SU-DHL-6 (cell line): ENCODE data around the gene PRICKLE2.

ENCODE experiments used
- H2AFZ ChIP-seq: fragments of 200-600 bp; sonication (generic); 2 replicates; pipeline ENCODE4 v1.6.1; 2014; ENCODE audit warnings: low read depth, mild to moderate bottlenecking, moderate library complexity, mixed read lengths, antibody characterized with exemption, low read length; ENCODE audit not compliant: severe bottlenecking
- H3F3A ChIP-seq: fragments of 200-600 bp; shearing (Covaris generic); 2 replicates; pipeline ENCODE4 v1.6.0; 2016; ENCODE audit warnings: antibody characterized with exemption, mild to moderate bottlenecking; ENCODE audit not compliant: insufficient read depth
- H3K27ac ChIP-seq: fragments of 200-600 bp; sonication (generic); 2 replicates; pipeline ENCODE4 v1.5.1; 2016; ENCODE audit warnings: low read depth, mild to moderate bottlenecking, low read length, moderate library complexity, mixed read lengths
- H3K27me3 ChIP-seq: fragments of 200-600 bp; sonication (generic), shearing (Covaris generic); 2 replicates; pipeline ENCODE4 v1.6.0; 2014; ENCODE audit warnings: mild to moderate bottlenecking, low read length
- H3K36me3 ChIP-seq: fragments of 200-600 bp; sonication (generic); 2 replicates; pipeline ENCODE4 v1.6.1; 2014; ENCODE audit warnings: mild to moderate bottlenecking, low read length, mixed read lengths
- H3K4me2 ChIP-seq: fragments of 300-600, 200-600 bp; shearing (Covaris generic), sonication (generic); 2 replicates; pipeline ENCODE4 v1.6.0; 2014; ENCODE audit warnings: low read length, low read depth, mild to moderate bottlenecking; ENCODE audit not compliant: poor library complexity, severe bottlenecking
- H3K4me3 ChIP-seq: fragments of 200-600 bp; sonication (generic); 2 replicates; pipeline ENCODE4 v1.5.1; 2014; ENCODE audit warnings: antibody characterized with exemption, low read length, mild to moderate bottlenecking, mixed read lengths; ENCODE audit not compliant: insufficient read depth, poor library complexity, severe bottlenecking
- H3K79me2 ChIP-seq: fragments of 200-600 bp; sonication (generic); 2 replicates; pipeline ENCODE4 v1.6.1; 2014; ENCODE audit warnings: mild to moderate bottlenecking, low read length, moderate library complexity; ENCODE audit not compliant: insufficient read depth
- H3K9ac ChIP-seq: fragments of 200-600 bp; sonication (generic); 2 replicates; pipeline ENCODE4 v1.7.0; 2014; ENCODE audit warnings: mild to moderate bottlenecking, low read length
- H3K9me2 ChIP-seq: fragments of 200-600 bp; sonication (generic); replicated peaks from 2 replicates; pipeline ENCODE4 v1.6.1; 2014; ENCODE audit warnings: low read length; ENCODE audit not compliant: insufficient read depth
- H3K9me3 ChIP-seq: fragments of 200-600 bp; sonication (generic); 2 replicates; pipeline ENCODE4 v1.6.1; 2014; ENCODE audit warnings: low read length, mixed read lengths; ENCODE audit not compliant: insufficient read depth
- H4K20me1 ChIP-seq: fragments of 200-600 bp; sonication (generic); 2 replicates; pipeline ENCODE4 v1.6.1; 2014; ENCODE audit warnings: low read depth, mild to moderate bottlenecking, antibody characterized with exemption, low read length, moderate library complexity, mixed read lengths
- EZH2phosphoT487 ChIP-seq: fragments of 200-600 bp; sonication (generic), shearing (Covaris generic); conservative IDR thresholded peaks from 2 replicates; pipeline ENCODE4 v1.6.1; 2018; ENCODE audit warnings: mild to moderate bottlenecking, antibody characterized with exemption, low read length, moderate library complexity, mixed read lengths
- TF ChIP-seq, protein P1 (sequence below): fragments of 200-600 bp; sonication (generic); IDR thresholded peaks from one replicate; pipeline ENCODE4 v1.5.1; 2017; ENCODE audit warnings: antibody characterized with exemption, mild to moderate bottlenecking, low read length, moderate library complexity; ENCODE audit not compliant: insufficient read depth, poor library complexity, severe bottlenecking

PRICKLE2 gene

DNA sequence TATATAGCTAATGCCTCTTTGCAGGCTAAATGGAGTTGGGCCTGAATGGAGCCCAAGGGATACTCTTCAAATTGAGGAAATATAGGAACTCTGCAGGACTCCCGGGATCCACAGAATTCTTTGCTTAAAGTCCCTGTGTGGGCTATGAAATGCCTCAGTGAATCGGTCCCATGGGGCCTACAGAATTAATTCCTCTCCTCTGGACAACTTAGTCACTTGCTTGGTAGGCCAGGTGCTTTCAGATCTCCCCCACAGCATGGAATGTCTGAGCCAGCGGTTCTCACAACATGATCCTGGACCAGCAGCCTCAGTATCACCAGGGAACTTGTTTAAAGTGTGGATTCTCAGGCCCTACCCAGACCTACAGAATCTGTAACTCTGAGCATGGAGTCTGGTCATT is 15.1 kb upstream of the PRICKLE2 start:
- Histone ChIP-seq H3K4me2 (no peak overlapping the region), H2AFZ (no peak overlapping the region), H3K4me3 (no peak overlapping the region), H3F3A (no peaks in the 10 kb centered on the region), H3K9ac (no peak overlapping the region), H4K20me1 (no peaks in the 10 kb centered on the region), H3K9me2 (no peaks in the 10 kb centered on the region), H3K79me2 (no peaks in the 10 kb centered on the region), H3K27ac (no peak overlapping the region), H3K27me3 (no peaks in the 10 kb centered on the region), H3K9me3 (no peaks in the 10 kb centered on the region), H3K36me3 (no peaks in the 10 kb centered on the region)
- TF ChIP-seq, protein P1, sequence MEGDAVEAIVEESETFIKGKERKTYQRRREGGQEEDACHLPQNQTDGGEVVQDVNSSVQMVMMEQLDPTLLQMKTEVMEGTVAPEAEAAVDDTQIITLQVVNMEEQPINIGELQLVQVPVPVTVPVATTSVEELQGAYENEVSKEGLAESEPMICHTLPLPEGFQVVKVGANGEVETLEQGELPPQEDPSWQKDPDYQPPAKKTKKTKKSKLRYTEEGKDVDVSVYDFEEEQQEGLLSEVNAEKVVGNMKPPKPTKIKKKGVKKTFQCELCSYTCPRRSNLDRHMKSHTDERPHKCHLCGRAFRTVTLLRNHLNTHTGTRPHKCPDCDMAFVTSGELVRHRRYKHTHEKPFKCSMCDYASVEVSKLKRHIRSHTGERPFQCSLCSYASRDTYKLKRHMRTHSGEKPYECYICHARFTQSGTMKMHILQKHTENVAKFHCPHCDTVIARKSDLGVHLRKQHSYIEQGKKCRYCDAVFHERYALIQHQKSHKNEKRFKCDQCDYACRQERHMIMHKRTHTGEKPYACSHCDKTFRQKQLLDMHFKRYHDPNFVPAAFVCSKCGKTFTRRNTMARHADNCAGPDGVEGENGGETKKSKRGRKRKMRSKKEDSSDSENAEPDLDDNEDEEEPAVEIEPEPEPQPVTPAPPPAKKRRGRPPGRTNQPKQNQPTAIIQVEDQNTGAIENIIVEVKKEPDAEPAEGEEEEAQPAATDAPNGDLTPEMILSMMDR, result no peak
- no peak for TF ChIP-seq EZH2phosphoT487

DNA sequence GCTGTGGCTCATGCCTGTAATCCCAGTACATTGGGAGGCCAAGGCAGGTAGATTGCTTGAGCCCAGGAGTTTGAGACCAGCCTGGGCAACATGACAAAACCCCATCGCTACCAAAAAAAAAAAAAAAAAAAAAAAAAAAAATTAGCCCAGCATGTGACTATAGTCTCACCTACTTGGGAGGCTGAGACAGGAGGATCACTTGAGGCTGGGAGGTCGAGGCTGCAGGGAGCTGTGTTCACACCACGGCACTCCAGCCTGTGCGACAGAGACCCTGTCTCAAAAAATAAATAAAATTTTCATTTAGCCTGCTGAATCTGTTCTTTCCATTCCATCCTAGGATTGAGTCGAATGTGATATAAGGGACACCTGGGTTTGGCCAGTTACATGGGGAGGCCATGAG is 14.6 kb upstream of the PRICKLE2 start:
- H3K79me2 ChIP-seq, result no peaks in the 10 kb centered on the region
- H3K27me3 ChIP-seq, result no peaks in the 10 kb centered on the region
- H3K36me3 ChIP-seq, result no peaks in the 10 kb centered on the region
- no peak overlapping the region for H3K27ac ChIP-seq
- H3K4me3 ChIP-seq, result no peak overlapping the region
- H3K9me2 ChIP-seq, result no peaks in the 10 kb centered on the region
- H3K4me2 ChIP-seq, result no peak overlapping the region
- no peaks in the 10 kb centered on the region for H3F3A ChIP-seq
- no peak overlapping the region for H2AFZ ChIP-seq
- no peak overlapping the region for H3K9ac ChIP-seq
- H4K20me1 ChIP-seq, result no peaks in the 10 kb centered on the region
- TF ChIP-seq, protein P1, result no peak
- no peak for TF ChIP-seq EZH2phosphoT487
- H3K9me3 ChIP-seq, result no peaks in the 10 kb centered on the region

DNA sequence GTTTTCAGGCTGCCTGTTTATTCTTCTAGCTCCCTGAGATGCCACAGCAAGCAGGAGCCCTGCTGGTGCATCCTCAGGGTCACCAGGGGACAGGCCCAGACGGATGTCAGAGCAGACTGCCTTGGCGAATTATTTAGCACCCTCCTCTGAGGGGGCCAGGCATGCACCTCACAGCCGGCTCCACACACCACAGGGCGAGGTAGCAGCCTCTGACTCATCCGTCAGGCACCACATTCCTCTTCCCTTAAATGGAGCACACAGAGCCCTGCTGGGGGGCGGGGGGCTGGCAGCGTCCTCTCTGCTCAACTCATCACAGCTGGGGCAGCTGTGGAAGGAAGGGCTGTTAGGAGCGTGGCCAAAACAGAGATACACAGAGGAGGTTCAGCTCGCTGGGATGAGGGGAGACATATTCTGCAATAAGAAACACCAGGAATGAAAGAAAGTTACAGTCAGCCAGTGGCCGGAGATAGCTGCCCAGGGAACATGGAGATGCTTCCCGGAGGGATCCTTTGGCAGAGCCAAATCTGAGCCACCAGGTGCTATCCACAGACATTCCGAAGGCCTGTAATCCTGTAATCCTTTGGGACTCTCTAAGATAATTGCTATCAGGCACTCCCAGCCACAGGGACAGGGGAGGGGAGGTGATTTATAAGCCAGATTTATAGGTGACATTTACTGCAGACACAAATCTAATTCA is 13.9 kb upstream of the PRICKLE2 start:
- TF ChIP-seq, protein P1, result no peak
- no peak for TF ChIP-seq EZH2phosphoT487
- no peak overlapping the region for H3K27ac ChIP-seq
- no peak overlapping the region for H2AFZ ChIP-seq
- H3K27me3 ChIP-seq, result no peaks in the 10 kb centered on the region
- no peaks in the 10 kb centered on the region for H4K20me1 ChIP-seq
- no peaks in the 10 kb centered on the region for H3K9me3 ChIP-seq
- no peaks in the 10 kb centered on the region for H3F3A ChIP-seq
- no peak overlapping the region for H3K4me3 ChIP-seq
- no peak overlapping the region for H3K9ac ChIP-seq
- no peaks in the 10 kb centered on the region for H3K9me2 ChIP-seq
- no peak overlapping the region for H3K4me2 ChIP-seq
- no peaks in the 10 kb centered on the region for H3K36me3 ChIP-seq
- H3K79me2 ChIP-seq, result no peaks in the 10 kb centered on the region

DNA sequence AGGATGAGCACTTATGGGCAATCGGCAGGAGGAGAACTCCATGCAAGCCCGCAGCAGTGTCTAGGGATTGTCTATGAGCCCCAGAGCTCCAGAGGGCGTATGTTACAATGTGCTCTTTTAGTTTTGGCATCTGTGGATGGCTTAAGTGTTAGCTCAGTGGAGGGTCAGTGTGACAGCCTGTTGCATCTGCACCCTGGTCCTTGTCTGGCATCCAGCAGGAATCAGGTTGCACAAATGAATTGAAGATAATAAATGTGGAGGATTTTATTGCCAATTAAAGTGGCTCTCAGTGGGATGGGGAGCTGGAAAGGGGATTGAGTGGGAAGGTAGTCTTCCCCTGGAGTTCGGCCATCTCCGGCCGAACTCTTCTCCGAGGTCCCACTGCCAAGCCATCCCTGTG is 11.8 kb upstream of the PRICKLE2 start:
- H3K4me3 ChIP-seq, result no peak overlapping the region
- no peak overlapping the region for H3K27ac ChIP-seq
- no peaks in the 10 kb centered on the region for H3K36me3 ChIP-seq
- TF ChIP-seq, protein P1, result no peak
- TF ChIP-seq EZH2phosphoT487, result no peak
- no peaks in the 10 kb centered on the region for H3K79me2 ChIP-seq
- H3K9me2 ChIP-seq, result no peaks in the 10 kb centered on the region
- H2AFZ ChIP-seq, result no peak overlapping the region
- no peaks in the 10 kb centered on the region for H3F3A ChIP-seq
- H3K4me2 ChIP-seq, result no peak overlapping the region
- no peaks in the 10 kb centered on the region for H3K27me3 ChIP-seq
- no peak overlapping the region for H3K9ac ChIP-seq
- H3K9me3 ChIP-seq, result no peaks in the 10 kb centered on the region
- no peaks in the 10 kb centered on the region for H4K20me1 ChIP-seq
